Muscle layer of duodenum (tissue), 2 donors: ENCODE data around the gene SZRD1.
"Not testable (repeated sequence)": the region's sequence is repeated elsewhere in the genome, so short reads cannot be mapped to it uniquely, and the experiment has no call there.

Experiments
- H3K27ac ChIP-seq: one replicate; pipeline ENCODE4 v1.7.0; 2013; ENCODE audit warnings: mild to moderate bottlenecking, low read length
- H3K27me3 ChIP-seq: one replicate; pipeline ENCODE4 v1.7.0; 2013; ENCODE audit warnings: low read depth, mild to moderate bottlenecking, control low read depth, low read length
- H3K36me3 ChIP-seq, 2 donors: one replicate each; pipeline ENCODE4 v1.7.0; 2013; ENCODE audit warnings: low read length in 2 of 2, control low read depth in 1 of 2, mild to moderate bottlenecking in 1 of 2; ENCODE audit not compliant: insufficient read depth in 2 of 2, control insufficient read depth in 1 of 2
- H3K4me1 ChIP-seq, 2 donors: one replicate each; pipeline ENCODE4 v1.7.0; 2013; ENCODE audit warnings: low read length in 2 of 2, mild to moderate bottlenecking in 2 of 2, control low read depth in 1 of 2, moderate library complexity in 1 of 2; ENCODE audit not compliant: insufficient read depth in 2 of 2, control insufficient read depth in 1 of 2
- H3K4me3 ChIP-seq, 2 donors: one replicate each; pipeline ENCODE4 v1.7.0; 2013; ENCODE audit warnings: low read length in 2 of 2, low read depth in 1 of 2, mild to moderate bottlenecking in 1 of 2
- H3K9me3 ChIP-seq, 2 donors: one replicate each; pipeline ENCODE4 v1.7.0; 2013; ENCODE audit warnings: low read length in 2 of 2, control low read depth in 1 of 2, mild to moderate bottlenecking in 1 of 2; ENCODE audit not compliant: control insufficient read depth in 1 of 2
- donor health status: healthy.

The SZRD1 gene

GRCh38 chr1:16348414-16349182, 18.4 kb upstream of the SZRD1 start:
- Histone ChIP-seq H3K27me3 (no peaks in the 10 kb centered on the region), H3K27ac (no peak overlapping the region), H3K36me3 (peaks cover 0 to 11% of the 10 kb centered on the region in 2 donors), H3K9me3 (no peaks in the 10 kb centered on the region), H3K4me1 (peaks cover 4 to 24% of the 10 kb centered on the region in 2 donors), H3K4me3 (no peak overlapping the region)

- H3K4me3 ChIP-seq = no peak overlapping the region
- peaks cover 0 to 11% of the 10 kb centered on the region in 2 donors for H3K36me3 ChIP-seq
- H3K9me3 ChIP-seq = no peaks in the 10 kb centered on the region
- H3K4me1 ChIP-seq = peaks cover 4 to 24% of the 10 kb centered on the region in 2 donors
- H3K27ac ChIP-seq = no peak overlapping the region
- no peaks in the 10 kb centered on the region for H3K27me3 ChIP-seq
Measured at GRCh38 chr1:16349847-16350406, 17.1 kb upstream of the SZRD1 start.

- Histone ChIP-seq H3K36me3 (peaks cover 0 to 11% of the 10 kb centered on the region in 2 donors), H3K27ac (peak overlapping the region; percentile 92), H3K9me3 (no peaks in the 10 kb centered on the region), H3K4me3 (peak overlapping the region; percentile 95 to 97), H3K4me1 (peaks cover 4 to 24% of the 10 kb centered on the region in 2 donors), H3K27me3 (no peaks in the 10 kb centered on the region)
Measured at GRCh38 chr1:16351456-16351993, 15.5 kb upstream of the SZRD1 start.

- Histone ChIP-seq H3K36me3 (peaks cover 0 to 11% of the 10 kb centered on the region in 2 donors), H3K4me1 (peaks cover 4 to 24% of the 10 kb centered on the region in 2 donors), H3K27ac (peak within 1 kb of the TSS; percentile 92), H3K27me3 (no peaks in the 10 kb centered on the region), H3K9me3 (no peaks in the 10 kb centered on the region), H3K4me3 (peak within 1 kb of the TSS; percentile 95 to 97)
Measured at GRCh38 chr1:16351994-16352841, 14.8 kb upstream of the SZRD1 start, which contains the start of gene FBXO42. FBXO42 (minus strand) TSS chr1:16352480; CDS start chr1:16315418, 37,062 bp downstream.

GRCh38 chr1:16352842-16353535, 14.1 kb upstream of the SZRD1 start:
- H3K27ac ChIP-seq = peak overlapping the region; percentile 92
- peak overlapping the region; percentile 95 to 97 for H3K4me3 ChIP-seq
- peaks cover 0 to 11% of the 10 kb centered on the region in 2 donors for H3K36me3 ChIP-seq
- peaks cover 4 to 24% of the 10 kb centered on the region in 2 donors for H3K4me1 ChIP-seq
- H3K27me3 ChIP-seq = no peaks in the 10 kb centered on the region
- no peaks in the 10 kb centered on the region for H3K9me3 ChIP-seq

GRCh38 chr1:16354619-16355018, 12.4 kb upstream of the SZRD1 start:
- H3K9me3 ChIP-seq = no peaks in the 10 kb centered on the region
- peaks cover 0 to 11% of the 10 kb centered on the region in 2 donors for H3K36me3 ChIP-seq
- H3K4me1 ChIP-seq = peaks cover 4 to 16% of the 10 kb centered on the region in 2 donors
- no peak overlapping the region for H3K27ac ChIP-seq
- H3K27me3 ChIP-seq = no peaks in the 10 kb centered on the region
- no peak overlapping the region for H3K4me3 ChIP-seq

GRCh38 chr1:16356867-16357266, 10.2 kb upstream of the SZRD1 start:
- no peak overlapping the region for H3K4me3 ChIP-seq
- no peaks in the 10 kb centered on the region for H3K9me3 ChIP-seq
- H3K4me1 ChIP-seq = peaks cover 0 to 4% of the 10 kb centered on the region in 2 donors
- peaks cover 0 to 3% of the 10 kb centered on the region in 2 donors for H3K36me3 ChIP-seq
- no peaks in the 10 kb centered on the region for H3K27me3 ChIP-seq
- H3K27ac ChIP-seq = no peak overlapping the region

GRCh38 chr1:16365146-16365498, 1.9 kb upstream of the SZRD1 start:
- not testable (repeated sequence) for H3K27ac ChIP-seq, H3K27me3 ChIP-seq, H3K9me3 ChIP-seq, H3K4me3 ChIP-seq, H3K36me3 ChIP-seq
- H3K4me1 ChIP-seq = peaks cover 7 to 10% of the 10 kb centered on the region in 2 donors

- Histone ChIP-seq H3K4me1 (peaks cover 9 to 17% of the 10 kb centered on the region in 2 donors), H3K27ac (peak overlapping the region; percentile 98), H3K27me3 (no peaks in the 10 kb centered on the region), H3K36me3 (peaks cover 0 to 7% of the 10 kb centered on the region in 2 donors), H3K9me3 (no peaks in the 10 kb centered on the region), H3K4me3 (peak overlapping the region; percentile 77 to 85)
Measured at GRCh38 chr1:16367258-16367967, 371 bp downstream of the SZRD1 start.
